Measurements from ENCODE around the gene POLDIP3. TPM values are rescaled to one million over a fixed set of nuclear protein-coding genes. Genes with fewer than 3 reads are reported as not detected.
"Not testable (repeated sequence)": the region's sequence is repeated elsewhere in the genome, so short reads cannot be mapped to it uniquely, and the experiment has no call there.

Gene POLDIP3
- polyA plus RNA-seq, 2 donors, result 20.0 to 28.7 TPM

GRCh38 chr22:42535082-42535731, 79.5 kb downstream of the POLDIP3 start:
- H3K4me1 ChIP-seq (ENCODE audit: control insufficient read depth in 2 of 2, insufficient read depth in 2 of 2, low read length in 1 of 2); H3K4me3 ChIP-seq (ENCODE audit: low read depth in 1 of 2, low read length in 2 of 2); H3K36me3 ChIP-seq (ENCODE audit: control insufficient read depth in 2 of 2, insufficient read depth in 2 of 2, low read length in 1 of 2); H3K27ac ChIP-seq (ENCODE audit: low read depth in 2 of 2, low read length in 1 of 2); H3K27me3 ChIP-seq (ENCODE audit: control insufficient read depth in 1 of 2, insufficient read depth in 2 of 2, low read length in 2 of 2); H3K9me3 ChIP-seq (ENCODE audit: control insufficient read depth in 2 of 2, insufficient read depth in 1 of 2, low read depth in 1 of 2, low read length in 1 of 2): not testable (repeated sequence)
- WGBS, 2 donors, result 61 to 77% methylated on average over 1 to 4 of the region's 14 CpGs

Other genes starting within 250 kb of the POLDIP3 start
- under 1 TPM; 0.24 to 0.28 TPM for gene NFAM1, start 182.5 kb downstream of the POLDIP3 start, polyA plus RNA-seq
- 10 to 100 TPM in 1 of 2 donors, 1 to 10 TPM in 1; 8.8 to 19.0 TPM for gene RRP7A, start 95.1 kb downstream of the POLDIP3 start, polyA plus RNA-seq
- 1 to 10 TPM; 1.5 to 6.0 TPM for gene SERHL2, start 60.9 kb downstream of the POLDIP3 start, polyA plus RNA-seq
- gene ATP5MGL, start 25.7 kb upstream of the POLDIP3 start, polyA plus RNA-seq, result under 1 TPM in 1 of 2 donors, not detected in 1; 0.31 TPM
- 100 to 1,000 TPM in 1 of 2 donors, 10 to 100 TPM in 1; 52.7 to 112 TPM for gene CYB5R3, start 34.5 kb upstream of the POLDIP3 start, polyA plus RNA-seq
- gene A4GALT, start 106.0 kb upstream of the POLDIP3 start, polyA plus RNA-seq, result 10 to 100 TPM; 19.3 to 50.3 TPM
- 10 to 100 TPM; 12.4 to 13.5 TPM for gene ARFGAP3, start 242.4 kb upstream of the POLDIP3 start, polyA plus RNA-seq

Data from esophagus (tissue), 2 donors.